Natural killer cell (primary cell): Measurements from ENCODE around the gene SEMA4B. TPM values are rescaled to one million over a fixed set of nuclear protein-coding genes. Genes with fewer than 3 reads are reported as not detected.

Experiments used
- ATAC-seq, 3 donors: fragments of 150-1000 bp in 2 of 3; fragments of 200-7000 bp in 1 of 3; cut with Tn5 transposase; 1 replicate in 1 of 3; 2 replicates in 2 of 3; pipeline ENCODE4 v1.10.0; 2021; ENCODE audit warnings: mild to moderate bottlenecking in 2 of 3, moderate library complexity in 2 of 3
- DNase-seq, 2 donors: peaks; one replicate each; pipeline versions ENCODE4 v3.0.0 to v3.0.0-alpha.2; 2013 to 2021; ENCODE audit warnings: mixed read lengths in 1 of 2
- H3K27ac ChIP-seq: one replicate; pipeline ENCODE4 v1.5.1; 2013; ENCODE audit warnings: mild to moderate bottlenecking, low read length
- H3K27me3 ChIP-seq: one replicate; pipeline ENCODE4 v1.6.1; 2013; ENCODE audit warnings: low read length; ENCODE audit not compliant: control insufficient read depth, insufficient read depth
- H3K36me3 ChIP-seq: one replicate; pipeline ENCODE4 v1.6.1; 2013; ENCODE audit warnings: low read length; ENCODE audit not compliant: control insufficient read depth, insufficient read depth
- H3K4me1 ChIP-seq: one replicate; pipeline ENCODE4 v1.6.1; 2013; ENCODE audit warnings: low read length; ENCODE audit not compliant: control insufficient read depth, insufficient read depth
- H3K4me3 ChIP-seq: one replicate; pipeline ENCODE4 v1.5.1; 2013; ENCODE audit warnings: low read length
- H3K9me3 ChIP-seq: one replicate; pipeline ENCODE4 v1.6.1; 2013; ENCODE audit warnings: low read length; ENCODE audit not compliant: control insufficient read depth, insufficient read depth
- H3K27ac Mint-ChIP-seq, 2 donors: one replicate each; pipeline ENCODE4 v1.8.0; 2022; ENCODE audit warnings: mild to moderate bottlenecking in 2 of 2, mixed read lengths in 2 of 2, moderate library complexity in 1 of 2
- H3K27me3 Mint-ChIP-seq, 2 donors: one replicate each; pipeline ENCODE4 v1.8.0; 2022; ENCODE audit warnings: low read depth in 2 of 2, mixed read lengths in 2 of 2
- H3K36me3 Mint-ChIP-seq: one replicate; pipeline ENCODE4 v1.8.0; 2022; ENCODE audit warnings: mixed read lengths
- H3K4me1 Mint-ChIP-seq, 2 donors: one replicate each; pipeline ENCODE4 v1.8.0; 2022; ENCODE audit warnings: mixed read lengths in 2 of 2
- H3K4me3 Mint-ChIP-seq: one replicate; pipeline ENCODE4 v1.8.0; 2022; ENCODE audit warnings: mild to moderate bottlenecking, moderate library complexity, mixed read lengths
- H3K9me3 Mint-ChIP-seq, 2 donors: one replicate each; pipeline ENCODE4 v1.8.0; 2022; ENCODE audit warnings: mixed read lengths in 2 of 2
- CTCF ChIP-seq: fragments of 200-600 bp; IDR thresholded peaks from one replicate; pipeline ENCODE4 v1.8.0; 2022; ENCODE audit warnings: antibody characterized with exemption
- WGBS: methylation state at CpG from one replicate; pipeline ENCODE4 v1.1.7; 2013; ENCODE audit warnings: missing lambda C conversion rate; ENCODE audit not compliant: insufficient coverage; 5-methylcytosine and 5-hydroxymethylcytosine counted together
- intact Hi-C: fragments of 100-400 bp; cut with micrococcal nuclease; formaldehyde crosslinking; loops from one replicate; pipeline ENCODE4 v1.14.2; 2022
- total RNA-seq, 4 donors: library from RNA; stranded (reverse); fragments of 120-200 nt in 1 of 4; gene quantifications; one replicate each; pipeline versions ENCODE4 v1.2.3 to v1.2.4, GENCODE V29; 2013 to 2022

The SEMA4B gene
- total RNA-seq, 3 donors from 2014 or later (not counting 1 experiment from before 2014, with no cell fraction given), result 13.1 to 28.1 (median 25.0) TPM

- Histone ChIP-seq H3K27me3 (no peaks in the 10 kb centered on the region), H3K9me3 (no peaks in the 10 kb centered on the region), H3K4me3 (no peak overlapping the region), H3K27ac (no peak overlapping the region), H3K36me3 (no peaks in the 10 kb centered on the region), H3K4me1 (peaks cover 41% of the 10 kb centered on the region)
- ATAC-seq (no peak), DNase-seq (no peak)
- intact Hi-C loops, result no loop called here
- no peak overlapping the region for H3K4me3 Mint-ChIP-seq
- no peaks in the 10 kb centered on the region for H3K9me3 Mint-ChIP-seq
- WGBS, result 83% methylated on average over 1 of the region's 2 CpGs
- no peak for TF ChIP-seq CTCF
- H3K4me1 Mint-ChIP-seq, result peaks cover 17 to 26% of the 10 kb centered on the region in 2 donors
- H3K27me3 Mint-ChIP-seq, result no peaks in the 10 kb centered on the region
- no peak overlapping the region for H3K27ac Mint-ChIP-seq
- no peaks in the 10 kb centered on the region for H3K36me3 Mint-ChIP-seq
Measured at GRCh38 chr15:90194655-90195054, 6.5 kb upstream of the SEMA4B start.

- intact Hi-C loops, result no loop called here
- no peaks in the 10 kb centered on the region for H3K36me3 Mint-ChIP-seq
- H3K36me3 ChIP-seq, result no peaks in the 10 kb centered on the region
- DNase-seq (no peak), ATAC-seq (no peak)
- peak overlapping the region; percentile 6 to 76 for H3K27ac Mint-ChIP-seq
- no peaks in the 10 kb centered on the region for H3K9me3 ChIP-seq
- no peaks in the 10 kb centered on the region for H3K9me3 Mint-ChIP-seq
- H3K27me3 ChIP-seq, result no peaks in the 10 kb centered on the region
- peak overlapping the region; percentile 61 for H3K27ac ChIP-seq
- peaks cover 8 to 23% of the 10 kb centered on the region in 2 donors for H3K4me1 Mint-ChIP-seq
- H3K4me3 Mint-ChIP-seq, result peak overlapping the region; percentile 89
- H3K4me3 ChIP-seq, result peak overlapping the region; percentile 51
- 16% methylated on average over 24 of the region's 24 CpGs for WGBS
- TF ChIP-seq CTCF, result no peak
- H3K27me3 Mint-ChIP-seq, result no peaks in the 10 kb centered on the region
- H3K4me1 ChIP-seq, result peaks cover 28% of the 10 kb centered on the region
Measured at GRCh38 chr15:90200534-90201129, 498 bp upstream of the SEMA4B start.

GRCh38 chr15:90201944-90202375 lies 830 bp downstream of the SEMA4B start:
- Mint-ChIP-seq H3K9me3 (no peaks in the 10 kb centered on the region), H3K4me3 (peak overlapping the region; percentile 89), H3K27me3 (no peaks in the 10 kb centered on the region), H3K27ac (peak overlapping the region in 1 of 2 donors; percentile 71), H3K36me3 (no peaks in the 10 kb centered on the region), H3K4me1 (peaks cover 8 to 23% of the 10 kb centered on the region in 2 donors)
- peak overlapping the region; percentile 23 for H3K27ac ChIP-seq
- ATAC-seq (peak in 1 of 3 donors; percentile 1), DNase-seq (no peak)
- WGBS, result 21% methylated on average over 25 of the region's 25 CpGs
- H3K27me3 ChIP-seq, result no peaks in the 10 kb centered on the region
- H3K4me3 ChIP-seq, result peak overlapping the region; percentile 76
- no peak for TF ChIP-seq CTCF
- peaks cover 2% of the 10 kb centered on the region for H3K36me3 ChIP-seq
- intact Hi-C loops, result no loop called here
- no peaks in the 10 kb centered on the region for H3K9me3 ChIP-seq
- peaks cover 32% of the 10 kb centered on the region for H3K4me1 ChIP-seq

- Mint-ChIP-seq H3K36me3 (no peaks in the 10 kb centered on the region), H3K27me3 (no peaks in the 10 kb centered on the region), H3K4me3 (peak overlapping the region; percentile 87), H3K27ac (peak overlapping the region in 1 of 2 donors; percentile 71), H3K4me1 (peaks cover 8 to 23% of the 10 kb centered on the region in 2 donors), H3K9me3 (no peaks in the 10 kb centered on the region)
- Histone ChIP-seq H3K27me3 (no peaks in the 10 kb centered on the region), H3K4me3 (peak overlapping the region; percentile 76), H3K36me3 (peaks cover 5% of the 10 kb centered on the region), H3K9me3 (no peaks in the 10 kb centered on the region), H3K27ac (no peak overlapping the region), H3K4me1 (peaks cover 32% of the 10 kb centered on the region)
- intact Hi-C loops, result no loop called here
- ATAC-seq, result no peak
- WGBS, result 94% methylated on average over 4 of the region's 4 CpGs
- DNase-seq, result no peak
- TF ChIP-seq CTCF, result no peak
Measured at GRCh38 chr15:90202929-90203328, 1.8 kb downstream of the SEMA4B start.
